PC-3 (cell line): ENCODE results near the gene TP53RK.

Experiments used
- EZH2 ChIP-seq: fragments of 300-600 bp; sonication (generic); IDR thresholded peaks from one replicate; pipeline ENCODE4 v1.6.1; 2017; ENCODE audit warnings: antibody characterized with exemption, mild to moderate bottlenecking, low read length; ENCODE audit not compliant: unreplicated experiment
- TF ChIP-seq, protein P1 (sequence below): fragments of 300-600 bp; sonication (generic); conservative IDR thresholded peaks from 2 replicates; pipeline ENCODE4 v1.5.1; 2017; ENCODE audit warnings: antibody characterized with exemption, low read depth, mild to moderate bottlenecking, low read length

DNA sequence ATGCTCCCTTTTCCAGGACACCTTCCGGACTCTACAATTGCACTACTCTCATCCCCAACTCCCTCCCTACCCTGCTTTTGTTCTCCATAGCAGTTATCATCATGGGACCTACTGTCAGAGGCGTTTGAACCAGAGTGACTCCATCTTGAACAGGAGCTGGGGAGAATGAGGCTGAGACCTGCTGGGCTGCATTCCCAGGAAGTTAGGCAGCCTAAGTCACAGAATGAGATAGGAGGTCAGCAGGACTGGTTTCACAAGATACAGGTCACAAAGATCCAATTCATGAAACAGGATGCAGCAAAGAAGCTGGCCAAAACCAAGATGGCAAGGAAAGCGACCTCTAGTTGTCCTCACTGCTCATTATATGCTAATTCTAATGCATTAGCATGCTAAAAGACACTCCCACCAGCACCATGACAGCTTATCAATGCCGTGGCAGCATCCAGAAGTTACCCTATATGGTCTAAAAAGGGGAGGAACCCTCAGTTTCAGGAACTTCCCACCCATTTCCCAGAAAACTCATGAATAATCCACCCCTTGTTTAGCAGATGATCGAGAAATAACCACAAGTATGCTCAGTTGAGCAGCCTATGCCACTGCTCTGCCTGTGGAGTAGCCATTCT lies 53.6 kb downstream of the TP53RK start:
- TF ChIP-seq, protein P1, sequence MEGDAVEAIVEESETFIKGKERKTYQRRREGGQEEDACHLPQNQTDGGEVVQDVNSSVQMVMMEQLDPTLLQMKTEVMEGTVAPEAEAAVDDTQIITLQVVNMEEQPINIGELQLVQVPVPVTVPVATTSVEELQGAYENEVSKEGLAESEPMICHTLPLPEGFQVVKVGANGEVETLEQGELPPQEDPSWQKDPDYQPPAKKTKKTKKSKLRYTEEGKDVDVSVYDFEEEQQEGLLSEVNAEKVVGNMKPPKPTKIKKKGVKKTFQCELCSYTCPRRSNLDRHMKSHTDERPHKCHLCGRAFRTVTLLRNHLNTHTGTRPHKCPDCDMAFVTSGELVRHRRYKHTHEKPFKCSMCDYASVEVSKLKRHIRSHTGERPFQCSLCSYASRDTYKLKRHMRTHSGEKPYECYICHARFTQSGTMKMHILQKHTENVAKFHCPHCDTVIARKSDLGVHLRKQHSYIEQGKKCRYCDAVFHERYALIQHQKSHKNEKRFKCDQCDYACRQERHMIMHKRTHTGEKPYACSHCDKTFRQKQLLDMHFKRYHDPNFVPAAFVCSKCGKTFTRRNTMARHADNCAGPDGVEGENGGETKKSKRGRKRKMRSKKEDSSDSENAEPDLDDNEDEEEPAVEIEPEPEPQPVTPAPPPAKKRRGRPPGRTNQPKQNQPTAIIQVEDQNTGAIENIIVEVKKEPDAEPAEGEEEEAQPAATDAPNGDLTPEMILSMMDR = no peak
- no peak for TF ChIP-seq EZH2
